SU-DHL-6 (cell line): ENCODE results near the gene MCUR1.

Experiments used
- H2AFZ ChIP-seq: fragments of 200-600 bp; sonication (generic); 2 replicates; pipeline ENCODE4 v1.6.1; 2014; ENCODE audit warnings: low read depth, mild to moderate bottlenecking, moderate library complexity, mixed read lengths, antibody characterized with exemption, low read length; ENCODE audit not compliant: severe bottlenecking
- H3F3A ChIP-seq: fragments of 200-600 bp; shearing (Covaris generic); 2 replicates; pipeline ENCODE4 v1.6.0; 2016; ENCODE audit warnings: antibody characterized with exemption, mild to moderate bottlenecking; ENCODE audit not compliant: insufficient read depth
- H3K27ac ChIP-seq: fragments of 200-600 bp; sonication (generic); 2 replicates; pipeline ENCODE4 v1.5.1; 2016; ENCODE audit warnings: low read depth, mild to moderate bottlenecking, low read length, moderate library complexity, mixed read lengths
- H3K27me3 ChIP-seq: fragments of 200-600 bp; sonication (generic), shearing (Covaris generic); 2 replicates; pipeline ENCODE4 v1.6.0; 2014; ENCODE audit warnings: mild to moderate bottlenecking, low read length
- H3K36me3 ChIP-seq: fragments of 200-600 bp; sonication (generic); 2 replicates; pipeline ENCODE4 v1.6.1; 2014; ENCODE audit warnings: mild to moderate bottlenecking, low read length, mixed read lengths
- H3K4me2 ChIP-seq: fragments of 300-600, 200-600 bp; shearing (Covaris generic), sonication (generic); 2 replicates; pipeline ENCODE4 v1.6.0; 2014; ENCODE audit warnings: low read length, low read depth, mild to moderate bottlenecking; ENCODE audit not compliant: poor library complexity, severe bottlenecking
- H3K4me3 ChIP-seq: fragments of 200-600 bp; sonication (generic); 2 replicates; pipeline ENCODE4 v1.5.1; 2014; ENCODE audit warnings: antibody characterized with exemption, low read length, mild to moderate bottlenecking, mixed read lengths; ENCODE audit not compliant: insufficient read depth, poor library complexity, severe bottlenecking
- H3K79me2 ChIP-seq: fragments of 200-600 bp; sonication (generic); 2 replicates; pipeline ENCODE4 v1.6.1; 2014; ENCODE audit warnings: mild to moderate bottlenecking, low read length, moderate library complexity; ENCODE audit not compliant: insufficient read depth
- H3K9ac ChIP-seq: fragments of 200-600 bp; sonication (generic); 2 replicates; pipeline ENCODE4 v1.7.0; 2014; ENCODE audit warnings: mild to moderate bottlenecking, low read length
- H3K9me2 ChIP-seq: fragments of 200-600 bp; sonication (generic); replicated peaks from 2 replicates; pipeline ENCODE4 v1.6.1; 2014; ENCODE audit warnings: low read length; ENCODE audit not compliant: insufficient read depth
- H3K9me3 ChIP-seq: fragments of 200-600 bp; sonication (generic); 2 replicates; pipeline ENCODE4 v1.6.1; 2014; ENCODE audit warnings: low read length, mixed read lengths; ENCODE audit not compliant: insufficient read depth
- H4K20me1 ChIP-seq: fragments of 200-600 bp; sonication (generic); 2 replicates; pipeline ENCODE4 v1.6.1; 2014; ENCODE audit warnings: low read depth, mild to moderate bottlenecking, antibody characterized with exemption, low read length, moderate library complexity, mixed read lengths
- CTCF ChIP-seq: fragments of 200-600 bp; sonication (generic); IDR thresholded peaks from one replicate; pipeline ENCODE4 v1.5.1; 2017; ENCODE audit warnings: antibody characterized with exemption, mild to moderate bottlenecking, low read length, moderate library complexity; ENCODE audit not compliant: insufficient read depth, poor library complexity, severe bottlenecking
- EZH2phosphoT487 ChIP-seq: fragments of 200-600 bp; sonication (generic), shearing (Covaris generic); conservative IDR thresholded peaks from 2 replicates; pipeline ENCODE4 v1.6.1; 2018; ENCODE audit warnings: mild to moderate bottlenecking, antibody characterized with exemption, low read length, moderate library complexity, mixed read lengths

The MCUR1 gene

GRCh38 chr6:13814938-13815575 lies 700 bp upstream of the MCUR1 start:
- no peaks in the 10 kb centered on the region for H3K9me2 ChIP-seq
- peak overlapping the region; percentile 90 for H3K4me2 ChIP-seq
- peak overlapping the region; percentile 59 for H3K4me3 ChIP-seq
- TF ChIP-seq CTCF (no peak), EZH2phosphoT487 (no peak)
- H3K36me3 ChIP-seq: no peaks in the 10 kb centered on the region
- peaks cover 38% of the 10 kb centered on the region for H3K79me2 ChIP-seq
- no peaks in the 10 kb centered on the region for H3K9me3 ChIP-seq
- peaks cover 20% of the 10 kb centered on the region for H3F3A ChIP-seq
- H4K20me1 ChIP-seq: peaks cover 7% of the 10 kb centered on the region; the same call in 1 of the 2 replicates
- no peaks in the 10 kb centered on the region for H3K27me3 ChIP-seq
- peak overlapping the region; percentile 87 for H3K9ac ChIP-seq
- H3K27ac ChIP-seq: peak overlapping the region; percentile 85
- H2AFZ ChIP-seq: peak overlapping the region; percentile 88

DNA sequence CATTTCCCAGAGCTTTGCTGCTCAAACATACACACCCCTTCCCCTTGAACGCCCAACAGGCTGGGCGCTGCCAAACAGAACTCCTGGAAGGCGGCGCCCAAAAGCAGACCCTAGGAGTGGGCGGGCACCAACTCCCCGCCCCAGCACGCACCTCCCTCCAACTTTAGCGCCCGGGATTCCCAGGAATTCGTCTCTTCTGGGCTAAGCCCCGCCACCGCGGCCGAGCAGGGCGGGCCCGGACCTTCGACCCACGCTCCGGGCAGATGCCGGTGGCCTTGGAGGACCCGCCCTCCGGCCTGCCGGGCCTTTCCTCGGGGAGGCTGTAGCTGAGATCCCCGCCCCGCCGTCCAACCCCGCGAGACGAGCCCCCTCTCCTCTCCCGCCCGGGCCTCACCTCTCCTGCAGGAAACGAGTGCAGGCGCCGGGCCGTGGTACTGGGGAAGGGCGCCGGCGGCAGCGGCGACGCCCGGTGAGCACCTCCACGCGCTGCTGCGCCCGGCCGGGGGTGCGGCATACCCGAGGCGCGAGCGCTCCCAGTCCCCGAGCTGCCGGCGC lies 659 bp downstream of the MCUR1 start:
- no peaks in the 10 kb centered on the region for H3K9me2 ChIP-seq
- no peak for TF ChIP-seq EZH2phosphoT487
- H3K36me3 ChIP-seq: peaks cover 5% of the 10 kb centered on the region; the same call in 1 of the 2 replicates
- H3K9me3 ChIP-seq: no peaks in the 10 kb centered on the region
- peaks cover 20% of the 10 kb centered on the region for H3F3A ChIP-seq
- H4K20me1 ChIP-seq: peaks cover 7% of the 10 kb centered on the region; the same call in 1 of the 2 replicates
- peak overlapping the region; percentile 87 for H3K9ac ChIP-seq
- peak overlapping the region; percentile 86 for H2AFZ ChIP-seq
- peak overlapping the region; percentile 70 for H3K4me2 ChIP-seq
- peak overlapping the region; percentile 85 for H3K27ac ChIP-seq
- H3K79me2 ChIP-seq: peaks cover 48% of the 10 kb centered on the region
- peak overlapping the region; percentile 85 for H3K4me3 ChIP-seq
- no peaks in the 10 kb centered on the region for H3K27me3 ChIP-seq

DNA sequence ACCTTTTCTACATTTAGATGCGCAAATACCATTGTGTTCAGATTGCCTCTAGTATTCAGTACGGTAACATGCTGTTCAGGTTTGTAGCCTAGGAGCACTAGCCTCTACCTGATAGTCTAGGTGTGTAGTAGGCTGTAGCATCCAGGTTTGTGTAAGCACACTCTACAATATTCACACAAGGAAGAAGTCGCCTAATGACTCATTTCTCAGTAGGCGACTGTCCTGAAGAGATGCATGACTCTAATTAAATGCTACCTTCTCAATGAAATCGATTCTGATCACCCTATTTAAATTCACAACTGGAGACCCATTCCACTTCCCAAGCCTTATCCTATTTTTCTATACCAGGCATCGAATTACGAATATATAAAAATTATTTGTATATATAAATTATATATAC lies 1.3 kb downstream of the MCUR1 start:
- Histone ChIP-seq H3F3A (peaks cover 20% of the 10 kb centered on the region), H3K9ac (peak overlapping the region; percentile 87), H2AFZ (no peak overlapping the region), H3K4me3 (peak overlapping the region; percentile 85), H3K4me2 (peak overlapping the region; percentile 70), H3K79me2 (peaks cover 55% of the 10 kb centered on the region), H3K27me3 (no peaks in the 10 kb centered on the region), H3K9me3 (no peaks in the 10 kb centered on the region), H3K9me2 (no peaks in the 10 kb centered on the region), H3K27ac (no peak overlapping the region), H3K36me3 (peaks cover 5% of the 10 kb centered on the region; the same call in 1 of the 2 replicates), H4K20me1 (peaks cover 7% of the 10 kb centered on the region; the same call in 1 of the 2 replicates)
- no peak for TF ChIP-seq CTCF
- TF ChIP-seq EZH2phosphoT487: no peak

GRCh38 chr6:13812359-13812642 lies 2.1 kb downstream of the MCUR1 start:
- H3K9me3 ChIP-seq: no peaks in the 10 kb centered on the region
- H3K9me2 ChIP-seq: no peaks in the 10 kb centered on the region
- peak overlapping the region; percentile 85 for H3K4me3 ChIP-seq
- peaks cover 62% of the 10 kb centered on the region for H3K79me2 ChIP-seq
- TF ChIP-seq CTCF: no peak
- no peak for TF ChIP-seq EZH2phosphoT487
- H3K9ac ChIP-seq: 0 out of 2 replicates have a peak overlapping the region, but pooled peaks have one; percentile 87
- peaks cover 20% of the 10 kb centered on the region for H3F3A ChIP-seq
- H4K20me1 ChIP-seq: peaks cover 7% of the 10 kb centered on the region; the same call in 1 of the 2 replicates
- no peaks in the 10 kb centered on the region for H3K27me3 ChIP-seq
- peak overlapping the region; percentile 70 for H3K4me2 ChIP-seq
- no peak overlapping the region for H2AFZ ChIP-seq
- peaks cover 5% of the 10 kb centered on the region; the same call in 1 of the 2 replicates for H3K36me3 ChIP-seq
- no peak overlapping the region for H3K27ac ChIP-seq
